Dedifferentiated amniotic fluid mesenchymal stem cell (primary cell): ENCODE results near the gene DLG1.
A peak's percentile ranks its signal among the peaks of the same experiment; 100 is the strongest.
"Not testable (repeated sequence)": the region's sequence is repeated elsewhere in the genome, so short reads cannot be mapped to it uniquely, and the experiment has no call there.

ENCODE experiments used
- DNase-seq: peaks from one replicate; pipeline ENCODE4 v3.0.0-alpha.2; 2016; ENCODE audit errors: extremely low spot score

DLG1 gene

GRCh38 chr3:197103766-197104165 lies 194.6 kb downstream of the DLG1 start:
- peak; percentile 29 for DNase-seq

DNA sequence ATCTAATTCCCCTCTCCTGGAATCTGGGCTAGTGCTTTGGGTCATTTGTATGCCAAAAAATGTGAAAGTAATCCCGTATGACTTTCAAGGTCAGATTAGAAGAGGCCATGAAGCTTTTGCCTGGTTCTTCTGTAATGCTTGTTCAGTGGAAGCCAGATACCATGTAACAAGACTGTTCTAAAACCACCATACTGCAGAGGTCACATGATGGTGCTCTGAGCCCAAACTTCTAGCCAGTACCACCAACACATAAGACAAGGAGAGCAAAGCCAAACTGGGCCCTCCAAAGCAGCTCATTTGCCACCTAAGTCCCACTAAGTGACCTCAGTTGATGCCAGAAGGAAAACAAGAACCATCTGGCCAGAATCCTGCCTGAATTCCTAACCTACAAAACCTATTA lies 204.5 kb downstream of the DLG1 start:
- no peak for DNase-seq

GRCh38 chr3:197088370-197088769 lies 210.0 kb downstream of the DLG1 start:
- no peak for DNase-seq

DNA sequence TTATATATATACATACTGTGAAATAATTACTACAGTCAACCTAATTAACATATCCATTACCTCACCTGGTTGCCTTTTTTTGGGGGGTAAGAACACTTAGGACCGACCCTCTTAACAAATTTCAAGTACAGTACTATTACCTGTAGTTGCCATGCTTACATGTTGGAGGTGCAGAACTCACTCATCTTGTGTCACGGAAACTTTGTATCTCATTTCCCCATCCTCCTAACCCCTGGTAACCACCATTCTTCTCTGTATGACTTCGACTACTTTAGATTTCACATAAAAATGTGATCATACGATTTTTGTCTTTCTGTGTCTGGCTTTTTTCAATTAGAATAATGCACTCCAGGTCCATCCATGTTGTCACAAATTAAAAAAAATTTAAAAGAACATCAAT lies 213.3 kb downstream of the DLG1 start:
- no peak for DNase-seq

DNA sequence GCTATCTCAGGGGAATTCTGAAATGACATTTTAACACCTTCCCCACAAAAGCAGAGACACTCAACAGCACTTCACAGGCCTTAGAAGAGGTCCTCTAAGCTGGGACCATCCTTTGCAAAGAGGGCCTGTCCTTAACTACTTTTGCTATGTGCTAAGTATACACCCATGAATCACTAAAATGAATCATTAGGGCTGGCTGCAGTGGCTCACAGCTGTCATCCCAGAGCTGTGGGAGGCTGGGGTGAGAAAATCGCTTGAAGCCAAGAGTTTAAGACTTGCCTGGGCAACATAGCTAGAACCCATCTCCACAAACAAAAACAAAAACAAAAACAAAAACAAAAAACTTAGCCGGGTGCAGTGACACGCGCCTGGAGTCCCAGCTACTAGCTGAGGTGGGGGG lies 214.9 kb downstream of the DLG1 start:
- DNase-seq = peak; percentile 21

DNA sequence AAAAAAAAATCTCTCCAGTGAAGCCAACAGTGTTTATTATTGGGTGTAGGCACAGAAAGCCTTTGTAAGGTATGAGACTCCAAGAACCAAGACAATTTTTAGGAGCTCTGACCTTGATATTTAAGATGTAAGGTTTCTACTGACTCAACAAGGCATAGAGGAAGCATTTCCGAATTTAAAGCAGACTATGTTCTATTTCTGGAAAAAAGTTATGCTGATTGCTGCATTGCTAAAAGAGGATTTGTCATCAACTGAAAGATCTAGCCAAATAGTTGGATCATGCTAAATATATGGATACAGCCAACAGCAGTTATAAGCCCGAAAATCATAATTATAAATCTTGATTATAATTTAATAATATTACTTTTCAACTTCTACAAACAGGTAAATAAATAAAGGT lies 215.5 kb downstream of the DLG1 start:
- no peak for DNase-seq

DNA sequence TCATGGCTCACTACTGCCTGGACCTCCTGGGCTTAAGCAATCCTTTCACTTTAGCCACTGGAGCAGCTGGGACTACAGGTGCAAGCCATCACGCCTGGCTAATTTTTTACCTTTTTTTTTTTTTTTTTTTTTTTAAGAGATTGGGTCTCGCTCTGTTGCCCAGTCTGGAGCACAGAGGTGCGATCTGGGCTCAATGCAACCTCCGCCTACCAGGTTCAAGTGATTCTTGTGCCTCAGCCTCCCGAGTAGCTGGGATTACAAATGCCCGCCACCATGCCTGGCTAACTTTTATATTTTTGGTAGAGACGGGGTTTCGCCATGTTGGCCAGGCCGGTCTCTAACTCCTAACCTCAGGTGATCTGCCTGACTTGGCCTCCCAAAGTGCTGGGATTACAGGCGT lies 218.1 kb downstream of the DLG1 start:
- no peak for DNase-seq

- DNase-seq = no peak
Observed at GRCh38 chr3:197076415-197076814, 222.0 kb downstream of the DLG1 start.

DNA sequence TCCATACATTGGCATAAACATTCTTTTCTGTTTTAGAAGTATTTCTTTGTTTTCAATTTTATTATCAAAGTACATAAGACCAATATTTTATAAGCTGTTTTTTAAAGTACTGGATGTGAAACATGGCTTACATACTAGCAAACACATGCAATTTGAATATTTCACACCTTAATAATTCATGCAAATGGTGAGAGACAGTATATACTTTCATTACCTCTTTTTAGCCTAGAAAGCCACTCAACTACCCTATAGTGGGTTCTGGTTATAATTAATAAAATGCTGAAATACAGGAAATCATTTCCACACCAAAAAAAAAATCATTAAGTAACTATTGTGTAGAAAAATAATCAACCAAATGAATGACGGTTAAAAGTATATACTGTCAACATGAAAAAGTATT lies 230.3 kb downstream of the DLG1 start:
- DNase-seq = no peak

DNA sequence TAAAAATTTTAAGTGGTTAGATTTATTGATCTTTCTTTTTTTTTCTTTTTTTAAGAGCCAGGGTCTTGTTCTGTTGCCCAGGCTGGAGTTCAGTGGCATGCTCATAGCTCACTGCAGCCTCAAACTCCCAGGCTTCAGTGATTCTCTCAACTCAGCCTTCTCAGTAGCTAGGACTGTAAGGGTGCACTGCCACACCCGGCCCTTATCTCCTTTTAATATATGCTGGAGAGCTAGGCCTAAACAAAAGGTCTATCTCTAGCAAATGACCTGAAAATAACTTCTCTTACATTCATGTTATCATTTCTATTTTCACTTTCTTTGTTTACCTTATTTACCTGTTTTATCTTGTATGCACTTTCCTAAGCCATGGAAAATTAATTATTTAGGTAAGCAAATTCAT lies 233.6 kb downstream of the DLG1 start:
- DNase-seq = no peak

GRCh38 chr3:197062446-197062845 lies 236.0 kb downstream of the DLG1 start:
- no peak for DNase-seq

- not testable (repeated sequence) for DNase-seq
Observed at GRCh38 chr3:197051637-197052036, 246.8 kb downstream of the DLG1 start.

DNA sequence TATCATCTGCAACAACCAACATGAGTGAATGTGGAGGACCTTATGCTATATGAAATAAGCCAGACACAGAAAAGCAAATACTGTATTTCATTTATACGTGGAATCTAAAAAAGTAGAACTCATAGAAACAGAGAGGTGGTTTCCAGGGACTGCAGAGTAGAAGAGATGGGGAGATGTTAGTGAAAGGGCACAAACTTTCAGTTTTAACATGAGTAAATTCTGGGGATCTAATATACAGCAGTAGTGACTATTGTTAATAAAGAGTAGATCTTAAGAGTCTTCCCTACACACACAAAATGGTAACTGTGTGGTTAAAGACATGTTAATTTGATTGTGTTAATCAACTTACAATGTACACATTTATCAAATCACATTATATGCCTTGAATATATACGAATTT lies 247.9 kb downstream of the DLG1 start:
- no peak for DNase-seq

- DNase-seq = no peak
Observed at GRCh38 chr3:197042539-197042938, 255.9 kb downstream of the DLG1 start.

- no peak for DNase-seq
Observed at GRCh38 chr3:197041875-197042488, 256.4 kb downstream of the DLG1 start.

DNA sequence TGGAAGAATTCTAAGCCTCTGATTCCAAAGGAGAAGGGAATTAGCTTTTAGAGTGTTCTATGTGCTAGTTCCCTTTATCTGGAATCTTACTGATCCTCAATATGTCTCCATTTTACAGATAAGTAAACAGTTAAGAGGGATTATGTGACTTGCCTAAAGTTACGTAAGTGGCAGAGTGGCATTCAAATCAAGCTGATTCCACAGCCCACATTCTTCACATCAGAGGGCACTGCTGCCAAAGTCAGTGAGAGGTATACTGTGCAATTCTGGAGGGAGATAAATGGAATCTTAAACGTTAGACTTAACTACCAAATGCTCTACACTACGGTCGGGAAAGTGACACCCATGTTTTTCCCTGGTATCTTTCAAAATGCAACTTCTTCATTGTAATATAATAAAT lies 257.8 kb downstream of the DLG1 start:
- DNase-seq = no peak

DNA sequence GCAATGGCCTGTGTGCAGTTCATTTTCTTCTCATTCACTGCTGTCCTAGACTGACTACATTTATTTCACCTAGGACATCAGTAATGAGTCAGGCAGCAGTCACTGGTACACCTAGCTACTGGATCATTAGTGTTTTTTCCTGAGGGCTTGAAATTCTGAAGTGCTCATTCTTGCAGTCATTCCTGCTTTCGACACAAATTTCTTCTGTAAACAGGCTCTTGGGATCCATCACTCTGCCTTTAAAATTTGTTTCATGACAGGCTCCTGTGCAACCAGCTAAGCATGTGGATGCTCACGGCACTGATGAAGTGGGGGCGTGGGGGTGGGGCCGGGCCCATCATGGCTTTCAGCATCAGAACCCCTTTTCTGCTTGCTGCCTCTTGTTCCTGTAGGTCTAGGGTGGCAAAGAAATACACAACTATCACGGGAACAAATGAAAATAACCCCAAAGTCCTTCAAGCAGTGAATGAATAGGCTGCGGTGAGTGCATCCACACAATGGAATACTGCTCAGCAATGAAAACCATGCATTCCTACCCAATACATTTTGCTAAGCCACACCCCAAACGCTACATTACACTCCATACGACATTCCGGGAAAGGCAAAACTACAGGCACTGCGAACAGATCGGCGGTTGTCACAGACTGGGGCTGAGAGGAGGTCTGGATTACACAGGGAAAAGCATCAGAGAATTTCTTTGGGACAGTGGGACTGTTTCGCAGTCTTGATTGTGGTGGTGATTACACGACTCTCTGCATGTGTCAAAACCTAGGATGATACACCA lies 259.5 kb downstream of the DLG1 start:
- DNase-seq = no peak

DNA sequence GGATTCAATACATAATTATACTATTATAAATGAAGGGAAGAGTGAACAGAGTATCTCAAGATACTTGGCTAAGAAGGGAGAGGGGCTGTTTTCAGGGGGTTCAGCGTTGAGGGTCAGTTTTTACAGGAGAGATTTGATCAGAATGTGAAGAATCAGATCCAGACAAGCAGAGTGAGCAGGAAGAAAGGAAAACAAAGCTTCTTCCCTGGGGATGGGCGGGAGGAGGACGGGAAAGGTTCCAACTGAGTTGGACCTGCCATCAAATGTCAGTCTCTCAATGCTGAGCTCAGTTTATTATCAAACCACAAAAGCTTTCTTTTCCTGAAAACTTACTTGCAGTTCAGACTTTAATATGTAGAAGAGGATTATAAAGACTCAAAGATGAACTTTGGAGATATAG lies 262.8 kb downstream of the DLG1 start:
- no peak for DNase-seq

DNA sequence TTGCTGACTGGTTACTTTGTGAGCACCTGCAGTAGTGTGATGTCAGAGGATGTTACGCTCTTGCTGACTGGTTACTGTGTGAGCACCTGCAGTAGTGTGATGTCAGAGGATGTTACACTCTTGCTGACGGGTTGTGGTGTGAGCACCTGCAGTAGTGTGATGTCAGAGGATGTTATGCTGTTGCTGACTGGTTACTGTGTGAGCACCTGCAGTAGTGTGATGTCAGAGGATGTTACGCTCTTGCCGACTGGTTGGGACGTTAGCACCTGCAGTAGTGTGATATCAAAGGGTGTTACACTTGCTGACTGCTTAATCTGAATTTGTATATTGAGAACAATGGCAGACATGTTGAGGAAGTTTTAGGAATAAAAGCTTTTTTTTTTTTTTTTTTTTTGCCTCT lies 263.6 kb downstream of the DLG1 start:
- DNase-seq = not testable (repeated sequence)

DNA sequence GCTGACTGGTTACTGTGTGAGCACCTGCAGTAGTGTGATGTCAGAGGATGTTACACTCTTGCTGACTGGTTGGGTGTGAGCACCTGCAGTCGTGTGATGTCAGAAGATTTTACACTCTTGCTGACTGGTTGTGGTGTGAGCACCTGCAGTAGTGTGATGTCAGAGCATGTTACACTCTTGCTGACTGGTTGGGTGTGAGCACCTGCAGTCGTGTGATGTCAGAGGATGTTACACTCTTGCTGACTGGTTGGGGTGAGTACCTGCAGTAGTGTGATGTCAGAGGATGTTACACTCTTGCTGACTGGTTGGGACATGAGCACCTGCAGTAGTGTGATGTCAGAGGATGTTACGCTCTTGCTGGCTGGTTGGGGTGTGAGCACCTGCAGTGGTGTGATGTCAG lies 264.6 kb downstream of the DLG1 start:
- not testable (repeated sequence) for DNase-seq

DNA sequence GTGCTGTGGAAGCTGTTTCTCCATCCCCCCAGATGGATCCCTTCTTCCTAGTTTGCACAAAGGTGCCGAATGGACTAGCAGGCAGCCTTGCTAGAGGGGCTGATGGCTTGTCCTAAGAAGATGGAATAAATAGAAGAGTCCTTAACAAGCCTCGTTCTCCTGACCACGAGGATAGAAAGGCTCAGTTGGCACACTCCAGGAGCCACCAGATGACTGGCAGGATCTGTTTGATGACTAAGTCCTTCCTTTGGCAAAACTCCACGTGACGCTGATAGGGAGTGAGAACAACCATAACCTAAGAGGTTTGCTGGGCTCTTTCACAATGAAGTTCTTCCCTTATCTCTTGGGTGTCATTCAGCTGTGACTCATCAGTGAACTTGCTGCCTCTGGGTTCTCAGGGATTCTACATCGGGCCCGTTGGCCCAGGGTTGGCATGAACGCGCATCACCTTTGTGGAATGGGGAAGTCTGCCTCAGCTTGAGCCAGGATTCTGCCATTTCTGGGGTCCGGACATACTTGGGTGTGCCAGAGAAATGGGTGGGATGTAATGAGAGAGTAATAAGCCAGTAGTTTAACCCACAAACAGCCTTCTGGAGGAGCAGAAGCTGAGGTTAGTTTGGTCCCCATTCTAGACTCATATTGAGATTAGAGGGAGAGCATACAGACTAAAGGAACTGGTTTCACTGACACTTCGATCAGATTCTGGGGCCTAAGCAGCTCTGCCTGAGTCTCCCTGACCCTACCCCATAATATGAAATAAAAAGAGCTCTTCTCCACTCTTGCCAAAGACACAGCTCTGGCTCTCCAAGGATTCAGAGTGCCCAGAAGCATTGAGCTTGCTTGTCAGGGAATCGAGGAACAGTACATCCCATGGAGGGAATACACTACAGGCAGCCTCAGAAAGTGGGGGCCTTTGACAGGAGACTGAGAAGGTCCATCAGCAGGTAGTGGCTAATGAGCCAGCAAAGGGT lies 266.8 kb downstream of the DLG1 start:
- DNase-seq = peak; percentile 89
